RWPE1 (cell line): ENCODE measurements around the gene HHAT.

Experiments
- CTCF ChIA-PET: fragments of 350-600 bp; sonication (Branson Sonifier 250); formaldehyde crosslinking; extraction: SDS; loops from one replicate; lab custom pipeline; 2021; lab: Yijun Ruan, JAX
- POLR2A ChIA-PET: fragments of 400-600 bp; formaldehyde crosslinking; extraction: SDS; loops from one replicate; lab custom pipeline; 2020; ENCODE audit warnings: antibody characterized with exemption; ENCODE audit not compliant: low non-redundant PET; lab: Yijun Ruan, JAX
- DNase-seq: peaks from one replicate; pipeline ENCODE4 v3.0.0; 2012; ENCODE audit warnings: low spot score
- H3K27ac ChIP-seq: fragments of 450-650 bp; 2 replicates; pipeline ENCODE4 v1.5.1; 2017
- CTCF ChIP-seq: fragments of 450-650 bp; conservative IDR thresholded peaks from 2 replicates; pipeline ENCODE4 v1.5.1; 2017; ENCODE audit warnings: low read depth, mild to moderate bottlenecking

Gene HHAT

GRCh38 chr1:210505601-210506496, 177.1 kb downstream of the HHAT start:
- no peak for DNase-seq
- POLR2A ChIA-PET = no interaction called here
- TF ChIP-seq CTCF = no peak

DNA sequence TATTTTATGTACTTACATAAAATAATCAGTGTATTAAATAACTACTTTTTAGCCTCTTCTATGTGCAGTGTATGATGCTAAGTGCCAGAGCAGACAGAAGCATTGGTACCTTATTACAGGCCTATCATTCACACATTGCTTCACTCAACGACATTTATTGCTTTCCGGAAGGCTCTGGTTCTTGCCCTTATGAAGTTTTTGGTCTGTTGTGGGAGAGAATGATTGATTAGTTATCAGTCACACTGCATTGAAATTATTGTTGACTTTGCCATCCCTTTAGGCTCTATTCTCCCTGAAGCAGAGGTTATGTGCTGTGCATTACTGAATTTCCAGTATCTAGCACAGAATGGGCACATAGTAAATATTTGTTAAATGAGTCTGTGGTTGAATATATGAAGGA, 178.0 kb downstream of the HHAT start:
- CTCF ChIA-PET = no interaction called here
- H3K27ac ChIP-seq = no peak overlapping the region
- POLR2A ChIA-PET = no interaction called here
- TF ChIP-seq CTCF = no peak
- no peak for DNase-seq

More at GRCh38 chr1:210505601-210506496, 177.1 kb downstream of the HHAT start:
- H3K27ac ChIP-seq = no peak overlapping the region
- CTCF ChIA-PET = no interaction called here

DNA sequence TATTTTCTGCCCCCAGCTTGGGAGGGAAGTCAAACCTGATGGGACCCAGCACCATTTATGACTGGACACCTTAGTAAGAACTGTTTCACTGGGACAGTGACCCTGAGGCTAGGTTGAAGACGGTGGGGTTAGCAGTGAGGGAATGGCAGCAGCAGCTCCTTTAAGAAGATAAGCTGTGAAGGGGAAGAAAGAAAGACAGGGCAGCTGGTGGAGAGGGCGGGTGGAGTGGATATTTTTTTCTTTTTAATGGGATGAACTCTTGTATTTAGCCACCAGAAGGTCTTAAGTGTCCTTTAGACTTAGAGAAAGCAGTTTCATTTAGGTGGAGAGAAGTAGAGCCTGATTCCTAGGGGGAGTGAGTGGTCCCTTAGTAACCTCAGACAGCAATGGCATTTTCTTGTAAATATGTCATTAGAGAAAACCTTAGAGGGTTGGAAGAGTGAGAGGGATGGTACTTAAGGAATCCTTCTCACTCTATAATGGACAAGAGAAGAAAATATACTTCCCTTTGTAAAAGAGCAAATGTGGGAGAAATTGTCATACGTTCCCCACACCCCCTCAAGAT, 187.5 kb downstream of the HHAT start:
- ChIA-PET CTCF (interaction anchor here (0.6 kb wide), 1 partner anchor 29 kb away, joined by 3 read pairs; no protein-coding TSS in a partner anchor), POLR2A (no interaction called here)
- no peak for TF ChIP-seq CTCF
- no peak for DNase-seq
- H3K27ac ChIP-seq = no peak overlapping the region

- ChIA-PET POLR2A (no interaction called here), CTCF (interaction anchor here (0.6 kb wide), 2 partner anchors 29 to 36 kb away, joined by 3 read pairs; no protein-coding TSS in a partner anchor)
- H3K27ac ChIP-seq = no peak overlapping the region
- TF ChIP-seq CTCF = no peak
- DNase-seq = no peak
These were observed 188.2 kb downstream of the HHAT start for GRCh38 chr1:210516697-210517459.

- no peak overlapping the region for H3K27ac ChIP-seq
- no peak for TF ChIP-seq CTCF
- CTCF ChIA-PET = interaction anchor here (0.6 to 0.7 kb wide), 2 partner anchors 23 to 640 kb away, joined by 3 to 4 read pairs; no protein-coding TSS in a partner anchor
These were observed 195.1 kb downstream of the HHAT start for GRCh38 chr1:210523830-210524229.

More at GRCh38 chr1:210523830-210524229, 195.1 kb downstream of the HHAT start:
- DNase-seq = no peak
- POLR2A ChIA-PET = no interaction called here
